RWPE1 (cell line): Measurements from ENCODE around the gene PKDCC.

ENCODE experiments used
- CTCF ChIA-PET: fragments of 350-600 bp; sonication (Branson Sonifier 250); formaldehyde crosslinking; extraction: SDS; loops from one replicate; lab custom pipeline; 2021; lab: Yijun Ruan, JAX
- POLR2A ChIA-PET: fragments of 400-600 bp; formaldehyde crosslinking; extraction: SDS; loops from one replicate; lab custom pipeline; 2020; ENCODE audit warnings: antibody characterized with exemption; ENCODE audit not compliant: low non-redundant PET; lab: Yijun Ruan, JAX
- DNase-seq: peaks from one replicate; pipeline ENCODE4 v3.0.0; 2012; ENCODE audit warnings: low spot score
- H3K27ac ChIP-seq: fragments of 450-650 bp; 2 replicates; pipeline ENCODE4 v1.5.1; 2017
- CTCF ChIP-seq: fragments of 450-650 bp; conservative IDR thresholded peaks from 2 replicates; pipeline ENCODE4 v1.5.1; 2017; ENCODE audit warnings: low read depth, mild to moderate bottlenecking

Gene PKDCC

DNA sequence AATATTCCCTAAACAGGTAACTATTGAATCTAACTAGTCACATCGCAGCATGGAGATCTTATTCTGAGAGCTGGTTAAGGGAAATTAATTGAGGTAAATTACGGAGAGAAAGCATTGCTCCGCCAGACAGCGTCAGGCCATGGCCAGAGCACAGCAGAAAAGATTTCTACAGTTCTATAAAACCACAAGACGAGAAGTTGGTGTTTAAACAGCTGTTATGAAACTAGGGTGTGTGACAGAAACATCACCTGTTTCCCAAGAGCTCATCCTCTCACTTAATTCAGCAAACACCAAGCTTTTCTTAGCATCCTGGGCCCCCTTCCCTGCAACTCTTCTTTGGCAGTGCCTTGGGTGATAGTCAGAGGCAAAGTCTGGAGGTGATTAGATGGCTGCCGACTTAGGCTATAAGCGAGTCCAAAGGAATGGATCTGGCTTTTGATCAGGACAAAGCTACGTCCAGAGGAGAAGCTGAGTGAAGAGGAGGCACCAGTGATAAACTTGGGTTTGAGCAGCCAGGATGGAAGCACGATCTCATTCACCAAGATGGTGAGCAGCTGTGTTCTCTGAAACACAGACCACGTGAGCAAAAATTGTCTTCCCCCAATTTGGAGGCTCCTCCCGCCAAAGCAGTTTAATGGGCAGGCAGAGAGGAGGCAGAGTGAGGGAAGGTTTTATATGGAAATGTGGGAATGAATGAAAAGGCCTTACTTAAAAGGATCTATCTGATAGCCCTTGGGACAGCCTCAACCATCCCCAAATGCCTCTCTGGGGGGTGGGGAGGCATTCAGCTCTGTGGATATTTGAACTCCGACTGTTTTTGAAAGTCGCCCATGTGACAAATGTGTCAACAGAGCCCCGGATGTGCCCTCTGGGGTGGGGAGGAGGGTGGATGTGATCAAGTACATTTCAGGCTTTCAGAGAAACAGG lies 57.8 kb downstream of the PKDCC start:
- POLR2A ChIA-PET, result no interaction called here
- no peak for TF ChIP-seq CTCF
- CTCF ChIA-PET, result interaction anchor here (0.7 kb wide), 1 partner anchor 219 kb away, joined by 5 read pairs; no protein-coding TSS in a partner anchor
- no peak for DNase-seq
- H3K27ac ChIP-seq, result no peak overlapping the region

GRCh38 chr2:42106257-42106816 lies 58.5 kb downstream of the PKDCC start:
- POLR2A ChIA-PET, result no interaction called here

GRCh38 chr2:42107249-42108042 lies 59.6 kb downstream of the PKDCC start:
- DNase-seq, result no peak
- H3K27ac ChIP-seq, result no peak overlapping the region
- TF ChIP-seq CTCF, result no peak
- ChIA-PET POLR2A (no interaction called here), CTCF (no interaction called here)

More at GRCh38 chr2:42106257-42106816, 58.5 kb downstream of the PKDCC start:
- CTCF ChIA-PET, result no interaction called here
- TF ChIP-seq CTCF, result no peak
- no peak overlapping the region for H3K27ac ChIP-seq
- DNase-seq, result no peak
